Raji (cell line): Measurements from ENCODE around the gene PRRC2B.

Experiments used
- POLR2A ChIP-seq: IDR thresholded peaks from 2 replicates; pipeline ENCODE4 v1.6.1; 2011; ENCODE audit warnings: low read depth, low read length, control low read depth; ENCODE audit not compliant: insufficient read depth

PRRC2B gene

GRCh38 chr9:131419026-131419614 is 25.2 kb downstream of the PRRC2B start:
- TF ChIP-seq POLR2A = no peak

- no peak for TF ChIP-seq POLR2A
Measured at GRCh38 chr9:131419716-131420115, 25.8 kb downstream of the PRRC2B start.

GRCh38 chr9:131420980-131421624 is 27.2 kb downstream of the PRRC2B start:
- no peak for TF ChIP-seq POLR2A

GRCh38 chr9:131421691-131422090 is 27.8 kb downstream of the PRRC2B start:
- TF ChIP-seq POLR2A = no peak

GRCh38 chr9:131422241-131422792 is 28.4 kb downstream of the PRRC2B start:
- TF ChIP-seq POLR2A = no peak

- no peak for TF ChIP-seq POLR2A
Measured at GRCh38 chr9:131423171-131423581, 29.3 kb downstream of the PRRC2B start.

- no peak for TF ChIP-seq POLR2A
Measured at GRCh38 chr9:131426545-131426944, 32.7 kb downstream of the PRRC2B start.

- TF ChIP-seq POLR2A = no peak
Measured at GRCh38 chr9:131429121-131430012, 35.5 kb downstream of the PRRC2B start.

- TF ChIP-seq POLR2A = no peak
Measured at GRCh38 chr9:131432050-131432449, 38.2 kb downstream of the PRRC2B start.

GRCh38 chr9:131432597-131433301 is 38.9 kb downstream of the PRRC2B start:
- TF ChIP-seq POLR2A = no peak

GRCh38 chr9:131433302-131433854 is 39.5 kb downstream of the PRRC2B start:
- TF ChIP-seq POLR2A = no peak

GRCh38 chr9:131434673-131435072 is 40.8 kb downstream of the PRRC2B start:
- no peak for TF ChIP-seq POLR2A

- TF ChIP-seq POLR2A = no peak
Measured at GRCh38 chr9:131436376-131436775, 42.5 kb downstream of the PRRC2B start.

GRCh38 chr9:131436865-131437271 is 43.0 kb downstream of the PRRC2B start:
- no peak for TF ChIP-seq POLR2A

- TF ChIP-seq POLR2A = no peak
Measured at GRCh38 chr9:131438190-131438589, 44.3 kb downstream of the PRRC2B start.
